OCI-LY7 (cell line): ENCODE measurements around the gene MEAK7. TPM values are rescaled to one million over a fixed set of nuclear protein-coding genes. Genes with fewer than 3 reads are reported as not detected.

Experiments
- BruUV-seq: library from RNA; stranded (reverse); fragments of 400-500 nt; replicated peaks from 2 replicates; lab custom pipeline; 2021; lab: Mats Ljungman, UMichigan
- CTCF ChIA-PET: fragments of 300-600 bp; sonication (Branson Sonifier 250); formaldehyde crosslinking; loops from one replicate; lab custom pipeline; 2022; ENCODE audit warnings: antibody characterized with exemption; ENCODE audit not compliant: unreplicated experiment; lab: Charles Lee
- POLR2A ChIA-PET: fragments of 300-600 bp; sonication (Branson Sonifier 250); formaldehyde crosslinking; loops from one replicate; lab custom pipeline; 2022; ENCODE audit warnings: antibody characterized with exemption; lab: Charles Lee
- DNase-seq: peaks from one replicate; pipeline ENCODE4 v3.0.0-alpha.2; 2015; ENCODE audit warnings: low spot score
- H2AFZ ChIP-seq: fragments of 200-600 bp; sonication (generic), shearing (Covaris generic); 2 replicates; pipeline ENCODE4 v1.6.1; 2014; ENCODE audit warnings: mild to moderate bottlenecking, antibody characterized with exemption, low read length, moderate library complexity
- H3K27ac ChIP-seq: fragments of 200-600 bp; sonication (generic); 2 replicates; pipeline ENCODE4 v1.5.1; 2014; ENCODE audit warnings: mixed run types, low read depth, mild to moderate bottlenecking, moderate library complexity, low read length, inconsistent platforms; ENCODE audit not compliant: poor library complexity, severe bottlenecking
- H3K36me3 ChIP-seq: fragments of 200-600 bp; sonication (generic); 2 replicates; pipeline ENCODE4 v1.6.1; 2014; ENCODE audit warnings: mild to moderate bottlenecking, antibody characterized with exemption, low read length, moderate library complexity, mixed read lengths; ENCODE audit not compliant: insufficient read depth
- H3K4me1 ChIP-seq: fragments of 200-600 bp; sonication (generic); 2 replicates; pipeline ENCODE4 v1.5.1; 2014; ENCODE audit warnings: mild to moderate bottlenecking, low read length; ENCODE audit not compliant: insufficient read depth, poor library complexity, severe bottlenecking
- H3K4me2 ChIP-seq: fragments of 200-600 bp; sonication (generic); 2 replicates; pipeline ENCODE4 v1.6.1; 2014; ENCODE audit warnings: mild to moderate bottlenecking, low read length
- H3K4me3 ChIP-seq: fragments of 200-600 bp; sonication (generic); 2 replicates; pipeline ENCODE4 v1.5.1; 2014; ENCODE audit warnings: mild to moderate bottlenecking, low read depth, low read length; ENCODE audit not compliant: poor library complexity, severe bottlenecking
- H3K79me2 ChIP-seq: fragments of 200-600 bp; sonication (generic); 2 replicates; pipeline ENCODE4 v1.6.1; 2016; ENCODE audit warnings: low read depth, mild to moderate bottlenecking, low read length, moderate library complexity, mixed read lengths; ENCODE audit not compliant: insufficient read depth
- H3K9me2 ChIP-seq: fragments of 200-600 bp; sonication (generic); 2 replicates; pipeline ENCODE4 v1.6.1; 2016; ENCODE audit warnings: mild to moderate bottlenecking, low read length, mixed read lengths; ENCODE audit not compliant: insufficient read depth
- H3K9me3 ChIP-seq: fragments of 200-600 bp; sonication (generic); 2 replicates; pipeline ENCODE4 v1.6.1; 2014; ENCODE audit warnings: mild to moderate bottlenecking, mixed run types, low read length, mixed read lengths
- H4K20me1 ChIP-seq: fragments of 200-600 bp; sonication (generic); 2 replicates; pipeline ENCODE4 v1.6.1; 2014; ENCODE audit warnings: mild to moderate bottlenecking, antibody characterized with exemption, low read length, moderate library complexity, mixed read lengths; ENCODE audit not compliant: insufficient read depth
- EZH2phosphoT487 ChIP-seq: fragments of 200-600 bp; sonication (generic); IDR thresholded peaks from 2 replicates; pipeline ENCODE4 v1.6.1; 2018; ENCODE audit warnings: low read depth, borderline replicate concordance, mild to moderate bottlenecking, mixed run types, antibody characterized with exemption, low read length, moderate library complexity, mixed read lengths
- intact Hi-C: fragments of 100-400 bp; cut with micrococcal nuclease; formaldehyde crosslinking; loops from one replicate; pipeline ENCODE4 v1.10.0; 2022; ENCODE audit not compliant: unreplicated experiment
- total RNA-seq, 2 experiments: library from RNA; depleted of rRNA in 1 of 2; stranded (reverse); fragments of >200 nt in 1 of 2; shearing (Covaris generic) in 1 of 2; gene quantifications; 2 replicates each; pipeline ENCODE4 v1.2.3, GENCODE V29; 2014 to 2022
- TF ChIP-seq, protein P1 (sequence below): fragments of 200-600 bp; sonication (generic); conservative IDR thresholded peaks from 2 replicates; pipeline ENCODE4 v1.5.1; 2014; ENCODE audit warnings: mild to moderate bottlenecking, antibody characterized with exemption, low read length, moderate library complexity, mixed read lengths

MEAK7 gene
- total RNA-seq, 2 experiments from 2014 or later: 12.0 to 20.5 TPM

- Histone ChIP-seq H3K4me3 (no peak overlapping the region), H3K36me3 (no peaks in the 10 kb centered on the region), H3K9me3 (no peaks in the 10 kb centered on the region), H3K4me1 (no peaks in the 10 kb centered on the region), H3K79me2 (no peaks in the 10 kb centered on the region), H3K4me2 (no peak overlapping the region), H3K9me2 (no peaks in the 10 kb centered on the region), H2AFZ (no peak overlapping the region), H3K27ac (no peak overlapping the region), H4K20me1 (no peaks in the 10 kb centered on the region)
- intact Hi-C loops: no loop called here
- CTCF ChIA-PET: no interaction called here
- BruUV-seq: no TSS peak
- POLR2A ChIA-PET: interaction anchor here (0.6 to 0.8 kb wide), 2 partner anchors 83 to 106 kb away, joined by 3 read pairs; no protein-coding TSS in a partner anchor
- TF ChIP-seq EZH2phosphoT487: no peak
- TF ChIP-seq, protein P1, sequence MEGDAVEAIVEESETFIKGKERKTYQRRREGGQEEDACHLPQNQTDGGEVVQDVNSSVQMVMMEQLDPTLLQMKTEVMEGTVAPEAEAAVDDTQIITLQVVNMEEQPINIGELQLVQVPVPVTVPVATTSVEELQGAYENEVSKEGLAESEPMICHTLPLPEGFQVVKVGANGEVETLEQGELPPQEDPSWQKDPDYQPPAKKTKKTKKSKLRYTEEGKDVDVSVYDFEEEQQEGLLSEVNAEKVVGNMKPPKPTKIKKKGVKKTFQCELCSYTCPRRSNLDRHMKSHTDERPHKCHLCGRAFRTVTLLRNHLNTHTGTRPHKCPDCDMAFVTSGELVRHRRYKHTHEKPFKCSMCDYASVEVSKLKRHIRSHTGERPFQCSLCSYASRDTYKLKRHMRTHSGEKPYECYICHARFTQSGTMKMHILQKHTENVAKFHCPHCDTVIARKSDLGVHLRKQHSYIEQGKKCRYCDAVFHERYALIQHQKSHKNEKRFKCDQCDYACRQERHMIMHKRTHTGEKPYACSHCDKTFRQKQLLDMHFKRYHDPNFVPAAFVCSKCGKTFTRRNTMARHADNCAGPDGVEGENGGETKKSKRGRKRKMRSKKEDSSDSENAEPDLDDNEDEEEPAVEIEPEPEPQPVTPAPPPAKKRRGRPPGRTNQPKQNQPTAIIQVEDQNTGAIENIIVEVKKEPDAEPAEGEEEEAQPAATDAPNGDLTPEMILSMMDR: no peak
- no peak for DNase-seq
These were observed 28.5 kb upstream of the MEAK7 start for GRCh38 chr16:84532855-84533486.

GRCh38 chr16:84532291-84532724 is 27.8 kb upstream of the MEAK7 start:
- no peak overlapping the region for H2AFZ ChIP-seq
- intact Hi-C loops: no loop called here
- H3K4me2 ChIP-seq: no peak overlapping the region
- no peaks in the 10 kb centered on the region for H3K36me3 ChIP-seq
- no peak overlapping the region for H3K27ac ChIP-seq
- no peaks in the 10 kb centered on the region for H3K4me1 ChIP-seq
- POLR2A ChIA-PET: interaction anchor here (0.6 kb wide), 1 partner anchor 107 kb away, joined by 3 read pairs; no protein-coding TSS in a partner anchor
- no peaks in the 10 kb centered on the region for H3K79me2 ChIP-seq
- CTCF ChIA-PET: no interaction called here
- H4K20me1 ChIP-seq: no peaks in the 10 kb centered on the region
- no peaks in the 10 kb centered on the region for H3K9me3 ChIP-seq
- BruUV-seq: no TSS peak
- no peaks in the 10 kb centered on the region for H3K9me2 ChIP-seq
- no peak for DNase-seq
- H3K4me3 ChIP-seq: no peak overlapping the region
- TF ChIP-seq, protein P1: no peak
- TF ChIP-seq EZH2phosphoT487: no peak

DNA sequence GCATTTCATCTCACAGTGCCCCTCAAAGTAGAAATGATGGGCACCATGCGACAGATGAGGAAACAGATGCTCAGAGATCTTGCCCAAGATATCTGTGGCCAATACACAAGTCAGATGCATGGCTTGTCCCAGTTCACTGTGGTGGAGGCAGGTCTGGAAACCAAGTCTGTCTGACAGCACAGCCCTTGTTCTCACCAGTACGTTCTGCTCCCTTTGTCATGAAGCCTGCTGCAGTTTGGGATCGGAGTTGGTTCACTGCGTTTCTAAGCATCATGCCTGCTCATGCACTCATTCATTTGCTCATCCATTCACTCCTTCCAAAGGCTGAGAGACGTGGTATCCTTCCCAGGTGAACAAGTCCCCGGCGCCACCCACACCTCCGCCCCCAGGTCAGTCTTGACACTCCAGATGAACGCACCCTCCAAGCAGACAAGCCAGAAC is 27.2 kb upstream of the MEAK7 start:
- POLR2A ChIA-PET: no interaction called here

More for the DNA sequence above, 27.2 kb upstream of the MEAK7 start:
- Histone ChIP-seq H3K79me2 (no peaks in the 10 kb centered on the region), H3K4me2 (no peak overlapping the region), H3K4me3 (no peak overlapping the region), H3K9me2 (no peaks in the 10 kb centered on the region), H2AFZ (no peak overlapping the region), H3K9me3 (no peaks in the 10 kb centered on the region), H3K4me1 (no peaks in the 10 kb centered on the region), H3K27ac (no peak overlapping the region), H3K36me3 (no peaks in the 10 kb centered on the region), H4K20me1 (no peaks in the 10 kb centered on the region)
- no TSS peak for BruUV-seq
- no peak for DNase-seq
- TF ChIP-seq, protein P1: no peak
- TF ChIP-seq EZH2phosphoT487: no peak
- CTCF ChIA-PET: no interaction called here
- intact Hi-C loops: no loop called here
